ENCODE data around the gene BAIAP2L2.

The BAIAP2L2 gene

GRCh38 chr22:38141217-38141973 lies 30.9 kb upstream of the BAIAP2L2 start:
- no peaks in the 10 kb centered on the region for H3K4me1 ChIP-seq (ENCODE audit: control insufficient read depth in 2 of 2, insufficient read depth in 2 of 2, low read length in 2 of 2)
- H3K27ac ChIP-seq (ENCODE audit: low read depth in 2 of 2, low read length in 2 of 2): no peak overlapping the region
- no peaks in the 10 kb centered on the region for H3K27me3 ChIP-seq (ENCODE audit: control insufficient read depth in 2 of 2, insufficient read depth in 2 of 2, low read length in 2 of 2)
- no peak overlapping the region for H3K9ac ChIP-seq (ENCODE audit: low read depth in 1 of 2, low read length in 2 of 2)
- peaks cover 0 to 12% of the 10 kb centered on the region in 2 donors for H3K36me3 ChIP-seq (ENCODE audit: control insufficient read depth in 2 of 2, insufficient read depth in 2 of 2, low read length in 2 of 2)
- H3K9me3 ChIP-seq (ENCODE audit: control insufficient read depth in 2 of 2, low read length in 2 of 2): no peaks in the 10 kb centered on the region
- H3K4me3 ChIP-seq (ENCODE audit: low read length in 2 of 2): no peak overlapping the region

DNA sequence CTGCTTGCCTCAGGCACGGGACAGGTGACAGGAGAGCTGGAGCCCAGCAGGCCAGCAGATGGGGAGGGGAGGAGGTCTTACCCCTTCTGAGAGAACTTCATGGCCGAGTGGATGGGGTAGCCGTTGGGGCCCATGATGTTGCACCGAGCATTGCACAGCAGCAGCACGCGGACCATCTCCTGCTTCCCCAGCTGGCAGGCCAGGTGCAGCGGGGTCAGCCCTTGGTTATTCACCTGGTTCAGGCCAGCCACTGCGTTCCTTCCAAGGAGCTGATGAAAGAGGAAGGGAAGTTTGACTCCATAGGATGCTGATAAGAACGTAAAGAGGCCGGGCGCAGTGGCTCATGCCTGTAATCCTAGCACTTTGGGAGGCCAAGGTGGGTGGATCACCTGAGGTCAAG lies 29.4 kb upstream of the BAIAP2L2 start:
- H3K9ac ChIP-seq (ENCODE audit: low read depth in 1 of 2, low read length in 2 of 2): no peak overlapping the region
- peaks cover 6 to 12% of the 10 kb centered on the region in 2 donors for H3K36me3 ChIP-seq (ENCODE audit: control insufficient read depth in 2 of 2, insufficient read depth in 2 of 2, low read length in 2 of 2)
- no peaks in the 10 kb centered on the region for H3K27me3 ChIP-seq (ENCODE audit: control insufficient read depth in 2 of 2, insufficient read depth in 2 of 2, low read length in 2 of 2)

GRCh38 chr22:38138961-38139360 lies 28.5 kb upstream of the BAIAP2L2 start:
- Histone ChIP-seq H3K36me3 (ENCODE audit: control insufficient read depth in 2 of 2, insufficient read depth in 2 of 2, low read length in 2 of 2) (peaks cover 7 to 12% of the 10 kb centered on the region in 2 donors), H3K27me3 (ENCODE audit: control insufficient read depth in 2 of 2, insufficient read depth in 2 of 2, low read length in 2 of 2) (no peaks in the 10 kb centered on the region), H3K4me1 (ENCODE audit: control insufficient read depth in 2 of 2, insufficient read depth in 2 of 2, low read length in 2 of 2) (no peaks in the 10 kb centered on the region), H3K27ac (ENCODE audit: low read depth in 2 of 2, low read length in 2 of 2) (no peak overlapping the region), H3K4me3 (ENCODE audit: low read length in 2 of 2) (no peak overlapping the region), H3K9me3 (ENCODE audit: control insufficient read depth in 2 of 2, low read length in 2 of 2) (no peaks in the 10 kb centered on the region), H3K9ac (ENCODE audit: low read depth in 1 of 2, low read length in 2 of 2) (no peak overlapping the region)

More for the DNA sequence above, 29.4 kb upstream of the BAIAP2L2 start:
- Histone ChIP-seq H3K27ac (ENCODE audit: low read depth in 2 of 2, low read length in 2 of 2) (no peak overlapping the region), H3K4me1 (ENCODE audit: control insufficient read depth in 2 of 2, insufficient read depth in 2 of 2, low read length in 2 of 2) (no peaks in the 10 kb centered on the region), H3K9me3 (ENCODE audit: control insufficient read depth in 2 of 2, low read length in 2 of 2) (no peaks in the 10 kb centered on the region), H3K4me3 (ENCODE audit: low read length in 2 of 2) (no peak overlapping the region)

- peaks cover 7 to 12% of the 10 kb centered on the region in 2 donors for H3K36me3 ChIP-seq (ENCODE audit: control insufficient read depth in 2 of 2, insufficient read depth in 2 of 2, low read length in 2 of 2)
Measured at GRCh38 chr22:38137876-38138687, 27.6 kb upstream of the BAIAP2L2 start.

GRCh38 chr22:38136607-38137006 lies 26.1 kb upstream of the BAIAP2L2 start:
- Histone ChIP-seq H3K9ac (ENCODE audit: low read depth in 1 of 2, low read length in 2 of 2) (no peak overlapping the region), H3K27me3 (ENCODE audit: control insufficient read depth in 2 of 2, insufficient read depth in 2 of 2, low read length in 2 of 2) (no peaks in the 10 kb centered on the region), H3K4me1 (ENCODE audit: control insufficient read depth in 2 of 2, insufficient read depth in 2 of 2, low read length in 2 of 2) (no peaks in the 10 kb centered on the region)

More at GRCh38 chr22:38137876-38138687, 27.6 kb upstream of the BAIAP2L2 start:
- Histone ChIP-seq H3K4me1 (ENCODE audit: control insufficient read depth in 2 of 2, insufficient read depth in 2 of 2, low read length in 2 of 2) (no peaks in the 10 kb centered on the region), H3K9me3 (ENCODE audit: control insufficient read depth in 2 of 2, low read length in 2 of 2) (no peaks in the 10 kb centered on the region), H3K27ac (ENCODE audit: low read depth in 2 of 2, low read length in 2 of 2) (no peak overlapping the region), H3K27me3 (ENCODE audit: control insufficient read depth in 2 of 2, insufficient read depth in 2 of 2, low read length in 2 of 2) (no peaks in the 10 kb centered on the region), H3K9ac (ENCODE audit: low read depth in 1 of 2, low read length in 2 of 2) (no peak overlapping the region), H3K4me3 (ENCODE audit: low read length in 2 of 2) (no peak overlapping the region)

DNA sequence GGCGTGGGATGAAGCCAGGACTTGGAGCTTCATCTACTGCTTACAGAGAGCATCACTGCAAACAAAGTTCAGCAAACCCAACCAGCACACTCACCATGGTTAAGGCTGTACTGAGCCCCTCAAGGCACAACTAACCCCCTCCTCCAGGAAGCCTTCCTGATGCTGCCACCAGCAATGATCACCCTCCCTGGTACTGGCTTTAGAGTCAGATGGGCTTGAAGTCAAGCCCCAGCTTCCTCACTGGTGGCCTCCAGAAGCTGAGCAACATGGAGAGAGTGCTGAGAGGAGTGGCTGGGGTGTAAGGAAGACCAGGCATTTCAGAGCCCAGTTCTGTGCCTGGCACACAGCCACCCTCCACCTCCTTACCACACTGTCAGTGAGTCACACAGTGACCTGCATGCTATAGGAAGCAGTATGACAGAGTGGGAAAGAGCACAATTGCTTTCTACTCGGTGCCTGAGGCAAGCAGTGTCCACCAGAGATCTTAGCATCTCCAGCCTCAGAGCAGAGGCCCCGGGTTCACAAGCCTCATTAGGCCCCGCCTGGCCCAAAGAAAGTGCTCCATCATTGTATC lies 24.7 kb upstream of the BAIAP2L2 start:
- Histone ChIP-seq H3K4me1 (ENCODE audit: control insufficient read depth in 2 of 2, insufficient read depth in 2 of 2, low read length in 2 of 2) (no peaks in the 10 kb centered on the region), H3K27me3 (ENCODE audit: control insufficient read depth in 2 of 2, insufficient read depth in 2 of 2, low read length in 2 of 2) (no peaks in the 10 kb centered on the region), H3K9ac (ENCODE audit: low read depth in 1 of 2, low read length in 2 of 2) (no peak overlapping the region), H3K9me3 (ENCODE audit: control insufficient read depth in 2 of 2, low read length in 2 of 2) (no peaks in the 10 kb centered on the region), H3K36me3 (ENCODE audit: control insufficient read depth in 2 of 2, insufficient read depth in 2 of 2, low read length in 2 of 2) (peaks cover 7 to 14% of the 10 kb centered on the region in 2 donors), H3K27ac (ENCODE audit: low read depth in 2 of 2, low read length in 2 of 2) (no peak overlapping the region), H3K4me3 (ENCODE audit: low read length in 2 of 2) (no peak overlapping the region)

More at GRCh38 chr22:38136607-38137006, 26.1 kb upstream of the BAIAP2L2 start:
- Histone ChIP-seq H3K36me3 (ENCODE audit: control insufficient read depth in 2 of 2, insufficient read depth in 2 of 2, low read length in 2 of 2) (peaks cover 7 to 18% of the 10 kb centered on the region in 2 donors), H3K27ac (ENCODE audit: low read depth in 2 of 2, low read length in 2 of 2) (no peak overlapping the region), H3K9me3 (ENCODE audit: control insufficient read depth in 2 of 2, low read length in 2 of 2) (no peaks in the 10 kb centered on the region), H3K4me3 (ENCODE audit: low read length in 2 of 2) (no peak overlapping the region)

- H3K4me3 ChIP-seq (ENCODE audit: low read length in 2 of 2): no peak overlapping the region
- H3K4me1 ChIP-seq (ENCODE audit: control insufficient read depth in 2 of 2, insufficient read depth in 2 of 2, low read length in 2 of 2): no peaks in the 10 kb centered on the region
- H3K27me3 ChIP-seq (ENCODE audit: control insufficient read depth in 2 of 2, insufficient read depth in 2 of 2, low read length in 2 of 2): no peaks in the 10 kb centered on the region
- no peak overlapping the region for H3K9ac ChIP-seq (ENCODE audit: low read depth in 1 of 2, low read length in 2 of 2)
- H3K36me3 ChIP-seq (ENCODE audit: control insufficient read depth in 2 of 2, insufficient read depth in 2 of 2, low read length in 2 of 2): peaks cover 7 to 17% of the 10 kb centered on the region in 2 donors
- H3K27ac ChIP-seq (ENCODE audit: low read depth in 2 of 2, low read length in 2 of 2): no peak overlapping the region
- no peaks in the 10 kb centered on the region for H3K9me3 ChIP-seq (ENCODE audit: control insufficient read depth in 2 of 2, low read length in 2 of 2)
Measured at GRCh38 chr22:38133331-38133730, 22.8 kb upstream of the BAIAP2L2 start.

DNA sequence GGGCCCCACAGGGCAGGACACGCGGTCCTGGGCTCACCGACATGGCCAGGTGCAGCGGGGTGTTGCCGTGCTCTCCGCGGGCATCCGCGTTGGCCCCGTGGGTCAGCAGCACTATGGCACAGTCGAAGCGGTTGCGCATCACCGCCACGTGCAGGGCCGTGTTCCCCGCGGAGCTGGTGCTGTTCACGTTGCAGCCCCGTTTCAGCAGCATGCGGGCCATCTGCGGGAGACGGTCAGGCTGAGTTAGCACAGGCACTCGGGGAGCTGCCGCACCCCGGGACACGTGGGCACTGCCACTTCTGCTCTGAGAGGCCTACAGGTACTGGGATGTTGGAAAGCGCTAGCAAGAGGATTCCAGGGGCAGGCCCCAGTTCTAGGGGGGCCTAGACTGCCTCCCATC lies 22.3 kb upstream of the BAIAP2L2 start:
- peaks cover 7 to 14% of the 10 kb centered on the region in 2 donors for H3K36me3 ChIP-seq (ENCODE audit: control insufficient read depth in 2 of 2, insufficient read depth in 2 of 2, low read length in 2 of 2)
- H3K27ac ChIP-seq (ENCODE audit: low read depth in 2 of 2, low read length in 2 of 2): no peak overlapping the region

GRCh38 chr22:38132136-38132535 lies 21.7 kb upstream of the BAIAP2L2 start:
- Histone ChIP-seq H3K4me3 (ENCODE audit: low read length in 2 of 2) (no peak overlapping the region), H3K27ac (ENCODE audit: low read depth in 2 of 2, low read length in 2 of 2) (no peak overlapping the region), H3K36me3 (ENCODE audit: control insufficient read depth in 2 of 2, insufficient read depth in 2 of 2, low read length in 2 of 2) (peaks cover 7 to 15% of the 10 kb centered on the region in 2 donors), H3K4me1 (ENCODE audit: control insufficient read depth in 2 of 2, insufficient read depth in 2 of 2, low read length in 2 of 2) (no peaks in the 10 kb centered on the region), H3K9ac (ENCODE audit: low read depth in 1 of 2, low read length in 2 of 2) (no peak overlapping the region), H3K27me3 (ENCODE audit: control insufficient read depth in 2 of 2, insufficient read depth in 2 of 2, low read length in 2 of 2) (no peaks in the 10 kb centered on the region), H3K9me3 (ENCODE audit: control insufficient read depth in 2 of 2, low read length in 2 of 2) (no peaks in the 10 kb centered on the region)

More for the DNA sequence above, 22.3 kb upstream of the BAIAP2L2 start:
- Histone ChIP-seq H3K9ac (ENCODE audit: low read depth in 1 of 2, low read length in 2 of 2) (no peak overlapping the region), H3K9me3 (ENCODE audit: control insufficient read depth in 2 of 2, low read length in 2 of 2) (no peaks in the 10 kb centered on the region), H3K4me3 (ENCODE audit: low read length in 2 of 2) (no peak overlapping the region), H3K27me3 (ENCODE audit: control insufficient read depth in 2 of 2, insufficient read depth in 2 of 2, low read length in 2 of 2) (no peaks in the 10 kb centered on the region), H3K4me1 (ENCODE audit: control insufficient read depth in 2 of 2, insufficient read depth in 2 of 2, low read length in 2 of 2) (no peaks in the 10 kb centered on the region)

DNA sequence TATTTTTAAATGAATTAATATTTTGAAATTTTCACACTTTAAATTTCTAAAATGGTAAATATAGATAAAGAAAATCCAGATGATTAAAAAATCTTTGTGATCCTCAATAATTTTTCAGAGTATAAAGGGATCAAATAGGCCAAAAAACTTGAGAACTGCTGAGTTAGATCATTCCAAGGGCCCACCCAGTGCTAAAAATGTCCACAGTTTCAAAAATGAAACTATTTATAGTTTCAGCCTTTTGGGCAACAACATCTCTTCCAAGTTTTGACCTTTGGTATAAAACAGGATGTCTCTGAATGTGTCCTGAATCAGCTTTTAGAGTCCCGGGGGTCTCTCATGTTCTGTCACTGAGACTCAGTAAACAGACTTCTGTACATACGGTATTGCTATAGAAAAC lies 20.9 kb upstream of the BAIAP2L2 start:
- Histone ChIP-seq H3K4me3 (ENCODE audit: low read length in 2 of 2) (no peak overlapping the region), H3K36me3 (ENCODE audit: control insufficient read depth in 2 of 2, insufficient read depth in 2 of 2, low read length in 2 of 2) (peaks cover 7 to 17% of the 10 kb centered on the region in 2 donors), H3K27me3 (ENCODE audit: control insufficient read depth in 2 of 2, insufficient read depth in 2 of 2, low read length in 2 of 2) (no peaks in the 10 kb centered on the region), H3K27ac (ENCODE audit: low read depth in 2 of 2, low read length in 2 of 2) (no peak overlapping the region), H3K4me1 (ENCODE audit: control insufficient read depth in 2 of 2, insufficient read depth in 2 of 2, low read length in 2 of 2) (no peaks in the 10 kb centered on the region), H3K9ac (ENCODE audit: low read depth in 1 of 2, low read length in 2 of 2) (no peak overlapping the region), H3K9me3 (ENCODE audit: control insufficient read depth in 2 of 2, low read length in 2 of 2) (no peaks in the 10 kb centered on the region)
